ENCODE results near the gene GNG7.
"Not testable (repeated sequence)": the region's sequence is repeated elsewhere in the genome, so short reads cannot be mapped to it uniquely, and the experiment has no call there.

The GNG7 gene

DNA sequence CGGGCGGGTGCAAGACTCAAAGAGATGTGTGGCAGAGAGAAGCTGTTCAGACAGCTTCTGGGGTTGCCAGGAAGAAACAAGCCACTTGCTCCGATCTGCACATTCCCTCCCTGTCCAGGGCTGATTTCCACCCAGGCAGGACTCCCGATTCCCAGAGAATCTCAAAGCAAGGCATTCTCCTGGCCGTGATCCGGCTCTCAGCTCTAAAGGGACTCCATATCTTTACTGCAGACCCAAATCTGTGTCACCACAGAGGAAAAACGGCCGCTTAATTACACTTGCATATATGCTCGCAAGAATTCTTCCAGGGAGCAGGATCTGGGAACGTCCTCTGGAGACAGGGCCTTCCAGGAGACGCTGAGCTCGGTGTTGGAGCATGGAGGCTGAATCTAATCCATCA is 25.7 kb downstream of the GNG7 start:
- no peak for DNase-seq (ENCODE audit: low read depth, low spot score)

DNA sequence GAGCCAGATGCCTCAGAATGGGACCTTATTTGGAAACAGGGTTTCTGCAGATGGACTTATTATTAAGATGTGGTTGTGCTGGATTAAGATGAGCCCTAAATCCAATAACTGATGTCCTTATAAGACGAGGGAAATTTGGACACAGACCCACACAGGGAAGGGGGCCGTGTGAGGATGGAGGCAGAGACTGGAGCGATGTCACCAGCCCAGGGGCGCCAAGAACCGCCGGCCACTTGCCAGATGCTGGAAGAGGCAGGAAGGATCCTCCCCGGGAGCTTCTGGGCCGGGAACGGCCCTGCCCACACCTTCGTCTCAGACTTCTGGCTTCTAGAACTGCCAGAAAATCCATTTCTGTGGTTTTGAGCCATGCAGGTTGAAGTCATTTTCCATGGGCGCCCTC is 26.6 kb downstream of the GNG7 start:
- DNase-seq (ENCODE audit: low read depth, low spot score): no peak

DNA sequence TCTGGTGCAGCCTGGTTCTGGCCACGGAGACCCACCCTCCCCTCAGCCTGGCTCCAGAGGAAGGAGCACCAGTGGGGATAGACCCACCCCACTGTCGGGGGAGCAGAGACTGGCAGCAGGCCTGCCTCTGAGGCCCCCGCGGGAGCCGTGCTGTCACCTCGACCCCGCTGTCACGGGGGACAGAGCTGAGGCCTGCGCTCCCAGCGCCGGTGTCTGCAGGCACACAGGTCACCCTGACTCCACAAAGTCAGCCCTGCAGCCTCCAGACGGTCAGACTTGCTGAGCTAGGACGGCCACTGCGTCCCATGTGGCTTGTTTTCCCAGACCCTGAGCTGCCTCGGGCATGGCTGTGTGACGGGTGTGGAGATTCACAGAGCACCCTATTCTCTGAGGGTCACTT is 32.3 kb downstream of the GNG7 start:
- DNase-seq (ENCODE audit: low read depth, low spot score): no peak

DNA sequence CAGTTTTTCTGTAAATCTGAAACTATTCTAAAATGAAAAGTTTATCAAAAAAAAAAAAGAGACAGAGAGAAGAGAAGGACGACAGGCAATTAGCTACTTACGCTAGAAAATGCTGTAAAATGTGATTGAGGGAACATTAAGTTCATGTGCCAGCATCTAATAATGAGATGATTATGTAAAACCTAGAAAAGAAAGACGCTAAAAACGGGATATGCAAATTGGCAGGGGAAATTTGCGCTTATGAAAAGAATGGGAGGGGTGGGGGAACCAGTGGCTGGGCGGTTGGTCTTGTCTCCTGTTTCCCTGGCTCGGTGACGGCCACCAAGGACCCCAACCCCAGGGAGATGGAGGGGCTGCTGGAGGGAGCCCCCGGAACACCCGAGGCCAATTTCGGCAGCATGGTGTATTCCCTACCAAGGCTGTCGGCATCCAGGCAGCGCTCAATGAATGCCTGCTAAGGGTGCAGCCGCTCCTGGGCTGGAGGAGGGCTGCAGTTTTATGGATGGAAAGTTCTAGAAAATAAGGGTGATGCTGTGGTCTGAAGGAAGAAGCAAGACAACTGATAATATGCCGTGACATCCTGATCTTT is 34.2 kb downstream of the GNG7 start:
- no peak for DNase-seq (ENCODE audit: low read depth, low spot score)

DNA sequence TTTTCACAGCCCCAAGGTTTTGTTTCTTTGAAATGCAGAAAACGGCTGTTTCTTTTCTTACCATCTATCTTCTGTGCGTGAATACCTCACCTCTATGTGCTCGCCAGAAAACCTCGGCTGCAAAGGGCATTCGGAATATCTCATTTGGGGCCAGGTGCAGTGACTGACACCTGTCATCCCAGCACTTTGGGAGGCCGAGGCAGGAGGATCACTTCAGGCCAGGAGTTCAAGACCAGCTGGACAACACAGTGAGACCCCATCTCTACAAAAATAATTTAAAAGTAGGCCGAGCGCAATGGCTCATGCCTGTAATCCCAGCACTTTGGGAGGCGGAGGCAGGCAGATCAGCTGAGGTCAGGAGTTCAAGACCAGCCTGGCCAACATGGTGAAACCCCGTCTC is 35.1 kb downstream of the GNG7 start:
- not testable (repeated sequence) for DNase-seq (ENCODE audit: low read depth, low spot score)

DNA sequence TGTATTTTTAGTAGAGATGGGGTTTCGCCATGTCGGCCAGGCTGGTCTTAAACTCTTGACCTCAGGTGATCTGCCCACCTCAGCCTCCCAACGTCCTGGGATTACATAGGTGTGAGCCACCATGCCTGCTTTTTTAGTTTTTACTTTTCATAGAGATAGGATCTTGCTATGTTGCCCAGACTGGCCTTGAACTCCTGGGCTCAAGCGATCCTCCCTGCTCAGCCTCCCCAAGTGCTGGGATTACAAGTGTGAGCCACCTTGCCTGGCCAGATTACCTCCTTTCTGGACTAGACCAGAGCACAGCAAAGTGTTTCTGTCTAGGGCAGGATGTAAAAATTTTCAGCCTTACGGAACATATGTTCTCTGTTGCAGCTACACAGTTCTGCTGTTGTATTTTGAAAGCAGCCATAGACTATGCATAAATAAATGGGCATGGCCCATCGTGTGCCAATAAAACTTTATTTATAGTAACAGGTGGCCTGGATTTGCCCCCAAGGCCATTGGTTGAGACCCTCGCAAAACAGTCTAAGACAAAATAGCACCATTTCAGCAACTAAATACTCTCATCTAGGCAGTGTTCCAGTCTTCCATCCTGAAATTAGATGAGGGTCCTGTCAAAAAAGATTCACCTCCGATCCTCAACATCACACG is 36.0 kb downstream of the GNG7 start:
- no peak for DNase-seq (ENCODE audit: low read depth, low spot score)

DNA sequence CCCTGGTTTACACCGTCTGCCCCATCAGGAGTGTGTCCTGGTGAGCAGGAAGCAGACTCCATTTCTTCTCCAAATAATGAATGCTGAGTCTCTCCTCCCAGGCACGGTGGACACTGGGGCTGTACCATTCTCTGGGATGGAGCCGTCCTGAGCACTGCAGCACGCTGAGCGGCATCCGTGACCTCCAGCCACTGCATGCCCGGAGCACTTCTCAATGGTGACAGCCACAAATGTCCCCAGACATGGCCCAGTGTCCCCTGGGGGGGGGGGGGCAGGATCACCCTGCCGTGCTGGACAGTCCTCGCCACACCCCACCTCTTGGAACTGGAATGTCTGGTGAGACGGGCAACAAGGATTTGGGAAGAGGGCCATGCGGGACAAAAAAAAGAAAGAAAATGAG is 37.4 kb downstream of the GNG7 start:
- no peak for DNase-seq (ENCODE audit: low read depth, low spot score)

DNA sequence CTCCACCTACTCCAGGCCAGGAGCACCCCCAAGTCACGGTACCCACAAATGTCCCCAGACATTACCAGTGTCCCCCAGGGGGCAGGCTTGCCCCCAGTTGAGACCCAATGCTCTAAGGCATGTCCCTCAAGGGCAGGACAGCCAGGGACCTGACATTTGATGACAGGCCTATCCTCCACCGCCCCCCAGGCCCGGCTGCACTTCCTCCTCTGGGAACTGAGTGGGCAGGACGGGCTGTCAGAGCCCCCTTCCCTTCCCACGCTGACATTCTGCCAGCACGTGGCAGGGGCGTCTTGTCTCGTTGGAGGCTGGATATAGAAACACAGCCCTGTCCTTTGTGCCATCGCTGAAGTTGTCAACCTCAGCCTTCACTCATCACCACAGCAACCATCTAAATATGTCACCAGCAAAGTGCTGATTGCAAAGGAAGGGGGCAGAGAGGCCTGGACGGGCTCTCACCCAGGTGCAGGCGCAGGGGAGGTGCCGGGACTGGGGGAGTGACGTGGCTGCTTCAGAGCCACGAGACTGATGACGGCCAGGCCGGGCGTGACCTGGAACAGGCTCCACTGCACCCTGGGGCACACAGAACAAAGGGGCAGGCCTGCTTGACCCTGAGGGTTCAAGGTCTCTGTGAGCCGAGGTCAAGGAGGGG is 38.4 kb downstream of the GNG7 start:
- no peak for DNase-seq (ENCODE audit: low read depth, low spot score)

DNA sequence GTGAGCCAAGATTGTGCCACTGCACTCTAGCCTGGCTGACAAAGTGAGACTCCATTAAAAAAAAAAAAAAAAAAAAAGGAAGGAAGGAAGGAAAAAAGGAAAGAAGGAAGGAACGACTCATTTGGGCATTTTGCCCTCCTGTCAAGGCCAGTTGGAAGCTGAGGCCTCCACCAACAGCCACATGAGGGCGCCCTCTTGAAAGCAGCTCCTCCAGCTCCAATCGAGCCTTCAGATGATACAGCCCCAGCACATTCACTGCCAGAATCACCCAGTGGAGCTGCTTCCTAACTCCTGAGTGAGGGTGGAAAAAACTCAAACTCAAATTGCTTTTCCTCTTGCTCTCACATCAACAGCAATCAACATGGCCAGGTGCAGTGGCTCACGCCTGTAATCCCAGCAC is 40.9 kb downstream of the GNG7 start:
- DNase-seq (ENCODE audit: low read depth, low spot score): no peak

DNA sequence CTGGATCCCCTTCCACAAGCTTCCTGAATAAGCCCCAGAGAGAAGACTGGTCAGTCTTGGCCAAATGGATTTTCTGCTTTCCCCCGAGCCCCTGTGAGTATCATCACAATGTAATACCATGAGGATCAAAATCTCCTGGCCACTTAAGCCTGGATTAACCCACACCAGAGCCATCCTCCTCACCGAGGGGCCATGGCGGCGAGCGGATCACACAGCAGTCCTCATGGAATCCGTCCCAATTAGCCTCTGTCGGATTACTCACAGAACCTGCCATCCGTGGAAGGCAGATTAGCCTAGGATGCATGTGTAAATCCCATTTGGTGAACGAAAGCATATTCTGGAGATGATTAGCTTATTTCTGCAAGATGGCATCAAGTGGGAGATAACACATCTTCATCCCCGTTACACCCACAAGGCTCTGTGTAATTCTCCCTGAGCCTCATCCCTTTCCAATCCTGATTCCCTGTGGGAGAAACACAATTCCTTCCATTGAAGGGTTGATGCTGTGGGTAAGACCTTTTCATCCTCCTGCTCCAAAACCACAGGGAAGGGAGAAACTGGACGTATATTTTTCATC is 42.5 kb downstream of the GNG7 start:
- no peak for DNase-seq (ENCODE audit: low read depth, low spot score)

DNA sequence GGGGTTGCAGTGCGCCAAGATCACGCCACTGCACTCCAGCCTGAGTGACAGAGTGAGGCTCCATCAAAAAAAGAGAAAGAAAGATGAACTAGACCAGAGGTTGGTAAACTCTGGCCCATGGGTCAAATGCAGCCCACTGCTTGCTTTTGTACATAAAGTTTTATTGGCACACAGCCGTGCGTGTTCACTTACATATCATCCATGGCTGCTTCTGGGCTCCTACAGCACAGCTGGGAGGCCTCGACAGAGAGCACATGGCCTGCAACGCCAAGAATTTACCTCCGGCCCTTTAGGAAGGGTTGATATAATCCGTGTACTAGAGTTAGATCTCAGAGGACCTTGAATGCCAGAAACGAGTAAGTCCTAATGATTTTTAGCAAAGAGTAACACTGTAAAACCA is 46.0 kb downstream of the GNG7 start:
- DNase-seq (ENCODE audit: low read depth, low spot score): no peak

DNA sequence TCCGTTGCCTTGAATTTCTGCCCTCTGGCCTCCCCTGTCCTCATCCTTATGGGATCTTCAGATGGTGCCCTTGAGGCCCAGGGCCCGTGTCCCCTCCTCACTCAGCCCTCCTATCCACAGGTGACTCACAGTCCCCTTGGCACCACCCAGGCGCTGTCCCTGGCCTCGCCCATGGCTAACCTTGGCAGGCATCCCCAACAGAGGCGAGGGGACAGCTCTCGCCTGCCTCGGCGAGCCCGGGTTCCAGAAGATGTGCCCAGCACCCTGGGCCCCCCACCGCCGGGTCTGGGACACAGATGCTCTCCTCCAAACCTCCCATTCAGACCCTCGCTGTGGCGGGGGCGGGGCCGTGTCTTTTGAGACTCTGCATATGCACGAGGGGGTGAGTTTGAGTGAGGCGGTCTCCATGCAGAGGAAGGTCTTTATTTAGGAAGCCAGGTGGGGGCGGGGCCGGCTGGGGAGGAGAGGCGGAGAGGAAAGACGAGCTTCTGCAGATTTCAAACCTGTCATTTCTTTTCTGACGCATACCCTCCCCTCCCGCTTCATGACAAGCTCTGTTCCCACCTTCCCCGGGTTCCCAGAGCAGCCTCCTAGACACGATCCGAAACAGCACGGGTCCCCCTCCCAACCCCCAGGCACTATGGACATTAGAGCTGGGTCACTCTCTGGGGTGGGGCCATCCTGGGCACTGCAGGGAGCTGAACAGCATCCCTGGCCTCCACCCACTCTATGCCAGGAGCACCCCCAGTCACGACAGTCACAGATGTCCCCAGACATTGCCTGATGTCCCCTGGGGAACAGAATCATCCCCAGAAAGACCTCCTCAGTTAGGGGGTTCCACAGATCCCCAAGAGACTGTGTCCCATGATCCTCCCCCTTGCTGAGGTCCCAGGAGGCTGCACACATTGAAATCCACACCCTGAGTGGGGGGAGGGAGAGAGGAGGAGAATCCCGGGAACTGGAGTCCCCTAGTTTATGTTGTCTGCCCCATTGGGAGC is 48.5 kb downstream of the GNG7 start:
- no peak for DNase-seq (ENCODE audit: low read depth, low spot score)

DNA sequence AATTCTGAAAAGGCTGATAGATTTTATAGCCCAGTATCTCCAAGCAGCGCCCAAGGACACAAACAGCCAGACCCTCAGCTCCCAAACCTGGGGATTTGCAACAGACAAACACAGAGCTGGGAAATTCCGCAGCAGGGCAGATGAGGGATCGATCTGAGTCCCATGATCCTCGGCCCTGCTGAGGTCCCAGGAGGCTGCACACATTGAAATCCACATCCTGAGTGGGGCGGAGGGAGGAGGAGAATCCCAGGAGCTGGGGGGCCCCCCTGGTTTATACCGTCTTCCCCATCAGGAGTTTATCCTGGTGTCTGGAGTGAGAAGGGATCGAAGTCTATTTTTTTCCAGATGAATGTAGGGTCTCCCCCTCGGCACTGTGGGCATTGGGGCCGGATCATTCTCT is 49.3 kb downstream of the GNG7 start:
- no peak for DNase-seq (ENCODE audit: low read depth, low spot score)

DNA sequence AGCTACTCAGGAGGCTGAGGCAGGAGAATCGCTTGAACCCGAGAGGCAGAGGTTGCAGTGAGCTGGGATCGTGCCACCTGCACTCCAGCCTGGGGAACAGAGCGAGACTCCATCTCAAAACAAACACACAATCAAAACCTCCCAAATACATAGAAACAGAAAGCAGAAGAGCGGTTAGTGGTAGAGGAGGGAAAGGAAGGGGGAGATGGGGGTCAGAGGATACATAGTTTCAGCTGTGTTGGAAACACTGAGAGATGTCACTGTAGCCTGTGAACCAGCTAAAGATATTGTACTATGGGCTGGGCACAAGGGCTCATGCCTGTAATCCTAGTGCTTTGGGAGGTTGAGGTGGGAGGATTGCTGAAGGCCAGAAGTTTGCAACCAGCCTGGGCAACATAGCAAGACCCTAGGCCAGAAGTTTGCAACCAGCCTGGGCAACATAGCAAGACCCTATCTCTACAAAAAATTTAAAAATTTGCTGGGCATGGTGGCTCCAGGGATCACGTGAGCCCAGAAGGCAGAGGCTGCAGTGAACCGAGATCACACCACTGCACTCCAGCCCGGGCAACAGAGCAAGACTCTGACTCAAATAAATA is 49.9 kb downstream of the GNG7 start:
- no peak for DNase-seq (ENCODE audit: low read depth, low spot score)

DNA sequence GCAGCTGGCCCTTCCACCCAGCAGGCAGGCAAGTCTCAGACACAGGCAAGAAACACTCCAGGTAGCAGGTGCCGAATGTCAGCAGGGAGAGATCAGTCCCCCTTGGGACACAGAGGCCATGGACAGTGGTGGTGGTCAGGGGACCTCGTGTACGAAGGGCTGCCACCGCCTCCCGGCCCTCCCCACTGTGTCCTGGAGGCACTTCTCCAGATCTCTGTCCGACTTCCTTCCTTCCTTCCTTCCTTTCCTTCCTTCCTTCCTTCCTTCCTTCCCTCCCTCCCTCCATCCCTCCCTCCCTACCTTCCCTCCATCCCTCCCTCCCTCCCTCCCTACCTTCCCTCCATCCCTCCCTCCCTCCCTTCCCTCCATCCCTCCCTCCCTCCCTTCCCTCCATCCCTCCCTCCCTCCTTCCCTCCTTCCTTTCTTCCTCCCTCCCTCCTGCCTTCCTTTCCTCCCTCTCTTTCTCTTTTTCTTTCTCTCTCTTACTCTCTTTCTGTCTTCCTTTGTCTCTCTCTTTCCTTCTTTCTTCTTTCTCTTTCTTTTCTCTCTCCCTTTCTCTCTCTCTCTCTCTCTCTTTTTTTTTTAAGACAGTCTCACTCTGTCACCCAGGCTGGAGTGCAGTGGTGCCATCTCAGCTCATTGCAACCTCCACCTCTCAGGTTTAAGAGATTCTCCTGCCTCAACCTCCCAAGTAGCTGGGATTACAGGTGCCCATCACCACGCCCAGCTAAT is 51.3 kb downstream of the GNG7 start:
- not testable (repeated sequence) for DNase-seq (ENCODE audit: low read depth, low spot score)

DNA sequence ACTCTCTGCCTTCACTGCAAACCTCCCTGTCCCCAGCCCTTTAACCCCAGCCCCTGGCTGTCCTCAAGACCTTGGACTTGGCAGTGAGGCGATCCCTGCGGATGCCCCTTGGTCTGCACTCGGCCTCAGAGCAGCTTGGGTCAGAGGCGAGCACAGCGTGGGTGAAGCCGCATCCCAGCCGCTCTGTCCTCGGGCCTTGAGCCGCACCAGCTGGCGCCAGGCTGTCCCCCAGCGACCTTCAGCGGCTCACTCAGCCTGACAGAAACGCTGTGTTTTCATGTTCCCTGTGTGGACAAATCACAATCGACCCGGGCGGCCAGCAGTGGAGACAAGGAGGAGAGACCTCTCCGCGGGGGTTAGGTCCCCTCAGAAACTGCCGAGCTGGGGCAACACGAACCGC is 52.0 kb downstream of the GNG7 start:
- no peak for DNase-seq (ENCODE audit: low read depth, low spot score)

DNA sequence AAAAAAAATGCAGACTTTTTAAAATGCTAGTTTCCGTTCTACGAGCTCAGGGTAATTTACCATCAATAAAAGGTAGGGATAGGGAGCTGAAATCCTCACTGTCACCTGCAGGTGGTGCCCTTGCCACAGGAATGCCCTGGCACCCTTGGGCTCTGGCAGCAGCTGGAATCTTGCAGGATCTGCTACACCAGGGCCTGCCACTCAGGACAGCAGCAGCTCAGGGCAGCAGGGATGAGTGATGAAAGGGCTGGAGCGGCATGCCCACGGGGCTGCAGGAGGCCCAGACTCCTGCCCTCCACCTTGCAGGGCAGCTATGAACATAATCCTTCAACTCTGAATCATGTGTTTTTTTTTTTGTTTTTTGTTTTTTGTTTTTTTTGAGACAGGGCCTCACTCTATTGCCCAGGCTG is 54.0 kb downstream of the GNG7 start:
- peak; percentile 55 for DNase-seq (ENCODE audit: low read depth, low spot score)

DNA sequence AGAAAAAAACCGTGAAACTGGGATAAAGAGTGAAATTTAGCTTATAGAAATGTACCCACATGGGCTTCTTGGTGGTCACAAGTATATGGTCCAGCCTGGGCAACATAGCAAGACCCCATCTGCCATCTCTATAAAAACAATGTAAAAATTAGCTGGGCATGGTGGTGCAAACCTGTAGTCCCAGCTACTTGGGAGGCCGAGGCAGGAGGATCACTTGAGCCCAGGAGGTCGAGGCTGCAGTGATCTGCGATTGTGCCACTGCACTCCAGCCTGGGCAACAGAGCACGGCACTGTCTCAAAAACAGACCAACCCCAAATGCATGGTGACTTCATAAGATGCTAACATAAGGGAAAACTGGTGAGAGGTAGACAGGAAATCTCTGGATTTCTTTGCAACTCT is 54.4 kb downstream of the GNG7 start:
- no peak for DNase-seq (ENCODE audit: low read depth, low spot score)

DNA sequence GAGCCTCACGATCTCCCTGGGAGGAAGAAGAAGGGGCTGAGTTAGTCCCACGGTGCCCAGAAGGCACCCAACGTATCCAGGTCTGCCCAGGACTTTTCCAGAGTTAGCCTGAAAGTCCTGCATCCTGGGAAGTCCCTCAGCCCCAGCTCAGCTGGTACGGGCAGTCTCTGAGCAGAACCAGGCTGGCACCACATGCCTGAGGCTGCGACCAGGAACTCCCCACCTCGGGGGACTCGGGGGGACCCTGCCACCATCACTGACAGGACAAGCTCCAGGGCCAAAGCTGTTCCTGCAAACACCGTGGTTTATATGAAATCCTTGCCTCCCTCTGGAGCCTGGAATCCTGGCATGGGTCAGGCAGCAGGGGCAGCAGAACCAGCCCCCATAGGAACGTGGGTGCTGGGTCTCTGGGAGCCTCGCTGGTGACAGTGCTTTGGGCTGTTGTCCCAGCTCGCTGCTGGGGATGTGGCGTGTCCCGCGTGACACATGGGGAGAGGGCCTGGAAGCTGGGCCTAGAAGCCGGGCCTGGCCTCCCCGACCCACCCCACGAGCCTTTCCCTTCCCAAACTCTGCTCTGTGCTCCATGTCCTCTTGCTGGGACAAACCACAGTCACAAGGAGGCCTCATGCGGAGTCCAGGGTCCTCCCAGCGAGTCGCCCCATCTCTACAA is 55.5 kb downstream of the GNG7 start:
- no peak for DNase-seq (ENCODE audit: low read depth, low spot score)

DNA sequence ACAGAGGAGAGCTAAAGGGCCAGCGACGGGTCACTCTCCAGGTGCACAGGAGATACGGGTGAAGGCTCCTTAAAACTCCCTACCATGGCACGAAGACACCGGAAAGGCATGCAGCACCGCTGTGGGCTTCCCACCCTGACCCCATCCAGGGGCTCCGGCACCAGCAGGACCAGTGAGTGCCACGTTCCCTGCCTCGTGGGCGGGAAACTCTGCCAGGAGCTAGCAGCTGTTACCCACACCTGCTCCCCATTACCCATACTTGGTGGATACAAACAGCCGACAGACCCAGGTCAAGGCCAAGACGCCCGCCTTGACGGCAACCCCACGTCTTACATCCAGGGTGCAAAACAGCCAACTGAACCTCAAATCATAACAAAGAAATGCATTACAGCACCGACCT is 56.7 kb downstream of the GNG7 start:
- DNase-seq (ENCODE audit: low read depth, low spot score): no peak

All from brain pericyte (primary cell).